Urinary bladder (tissue), 4 donors: Measurements from ENCODE around the gene MTIF3. TPM values are rescaled to one million over a fixed set of nuclear protein-coding genes. Genes with fewer than 3 reads are reported as not detected.

ENCODE experiments used
- DNase-seq: peaks from one replicate; pipeline ENCODE4 v3.0.0-alpha.2; 2015; ENCODE audit errors: extremely low spot score
- H3K27ac ChIP-seq: one replicate; pipeline ENCODE4 v1.5.1; 2013; ENCODE audit warnings: low read depth, mild to moderate bottlenecking, moderate library complexity
- H3K36me3 ChIP-seq: one replicate; pipeline ENCODE4 v1.6.1; 2013; ENCODE audit warnings: mild to moderate bottlenecking, moderate library complexity; ENCODE audit not compliant: insufficient read depth
- H3K4me1 ChIP-seq: one replicate; pipeline ENCODE4 v1.6.1; 2013; ENCODE audit warnings: mild to moderate bottlenecking, moderate library complexity; ENCODE audit not compliant: insufficient read depth
- H3K4me3 ChIP-seq: one replicate; pipeline ENCODE4 v1.5.1; 2013; ENCODE audit warnings: low read depth, low read length
- WGBS: extraction: QIAGEN DNeasy Blood & Tissue Kit; methylation state at CpG from one replicate; pipeline ENCODE4 v1.1.7; 2013; 5-methylcytosine and 5-hydroxymethylcytosine counted together
- polyA plus RNA-seq: library from polyadenylated mRNA; stranded (reverse); fragments of 200-250 nt; gene quantifications from one replicate; pipeline ENCODE4 v1.2.3, GENCODE V29; 2013
- total RNA-seq: library from RNA; depleted of rRNA; stranded (reverse); fragments of >200 nt; gene quantifications from one replicate; pipeline ENCODE4 v1.2.3, GENCODE V29; 2014
- donor health status: healthy with polysubstance abuse.
- donor health status: healthy.

The MTIF3 gene
- total and polyA plus RNA-seq, 2 donors: 51.1 to 54.6 TPM

- Histone ChIP-seq H3K4me1 (no peaks in the 10 kb centered on the region), H3K27ac (no peak overlapping the region), H3K4me3 (no peak overlapping the region), H3K36me3 (no peaks in the 10 kb centered on the region)
- 92% methylated on average over 13 of the region's 13 CpGs for WGBS
- DNase-seq: no peak
Measured at GRCh38 chr13:27474751-27475268, 24.4 kb upstream of the MTIF3 start.

DNA sequence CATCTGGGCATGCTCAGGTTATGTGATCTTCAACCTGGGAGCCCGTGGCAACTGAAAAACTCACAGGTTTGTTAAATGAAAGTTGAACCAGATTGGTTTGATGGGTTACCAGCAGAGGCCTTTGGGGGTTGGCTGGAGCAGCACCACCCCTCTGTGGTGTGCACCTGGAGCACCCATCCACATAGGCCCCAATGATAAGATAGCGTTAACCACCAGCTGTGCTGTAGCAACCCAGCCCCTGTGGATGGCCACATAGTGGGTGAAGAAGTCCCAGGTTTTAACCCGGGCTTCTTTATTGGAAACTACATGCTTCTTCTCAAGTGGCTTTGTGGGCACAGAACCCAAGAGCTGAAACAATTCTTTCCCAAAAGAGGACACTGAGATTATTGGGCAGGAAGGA, 22.6 kb upstream of the MTIF3 start:
- Histone ChIP-seq H3K36me3 (no peaks in the 10 kb centered on the region), H3K4me1 (no peaks in the 10 kb centered on the region), H3K27ac (no peak overlapping the region), H3K4me3 (no peak overlapping the region)
- DNase-seq: no peak
- WGBS: 84% methylated on average over 3 of the region's 3 CpGs

DNA sequence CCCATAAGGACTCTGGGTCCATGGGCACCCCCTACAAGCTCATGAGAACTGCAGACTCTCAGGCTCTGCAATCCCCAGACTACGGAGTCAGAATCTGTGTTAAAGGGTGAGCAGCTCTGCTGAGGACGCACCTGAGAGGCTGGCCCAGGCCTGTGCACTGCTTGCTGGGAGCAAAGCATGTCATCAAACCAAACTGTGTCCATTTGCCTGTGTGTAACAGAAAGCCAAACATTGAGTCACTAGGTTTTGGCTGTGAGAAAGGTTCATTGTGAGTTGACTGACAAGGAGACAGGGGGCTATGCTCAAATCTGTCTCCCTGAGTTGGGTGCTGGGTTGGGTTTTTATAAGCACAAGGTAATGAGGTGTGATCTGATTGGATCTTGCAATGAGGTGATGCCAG, 22.1 kb upstream of the MTIF3 start:
- Histone ChIP-seq H3K4me1 (no peaks in the 10 kb centered on the region), H3K27ac (no peak overlapping the region), H3K4me3 (no peak overlapping the region), H3K36me3 (no peaks in the 10 kb centered on the region)
- no peak for DNase-seq
- 74% methylated on average over 2 of the region's 2 CpGs for WGBS

DNA sequence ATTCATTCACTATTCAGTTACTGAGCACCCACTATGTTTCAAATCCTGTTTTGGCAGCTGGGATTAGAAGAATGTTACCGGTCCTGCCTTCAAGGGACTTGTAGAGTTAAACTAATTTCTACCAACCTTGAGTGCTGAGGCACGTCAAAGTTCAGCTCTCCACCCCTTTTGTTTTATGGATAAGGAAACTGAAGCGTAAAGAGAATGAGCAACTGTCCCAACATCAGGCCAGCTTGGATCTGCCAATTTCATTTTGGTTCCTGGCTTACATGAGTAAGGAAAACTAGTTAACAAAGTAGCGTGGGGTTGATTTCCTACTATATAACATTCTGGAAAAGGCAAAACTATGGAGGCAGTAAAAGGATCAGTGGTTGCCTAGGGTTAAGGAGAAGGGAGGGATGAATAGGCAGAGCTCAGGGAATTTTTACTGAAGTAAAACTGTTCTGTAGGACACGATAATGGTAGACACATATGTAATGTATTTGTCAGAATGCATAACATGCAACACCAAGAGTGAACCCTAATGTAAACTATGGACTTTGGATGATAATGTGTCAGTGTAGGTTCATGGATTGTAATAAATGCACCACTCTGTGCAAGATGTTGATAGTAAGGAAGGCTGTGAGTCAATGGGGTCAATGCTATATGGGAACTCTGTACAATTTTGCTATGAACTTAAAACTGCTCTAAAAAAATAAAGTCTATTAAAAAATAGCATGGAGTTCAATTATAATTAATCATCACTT, 19.9 kb upstream of the MTIF3 start:
- no peaks in the 10 kb centered on the region for H3K36me3 ChIP-seq
- H3K4me1 ChIP-seq: no peaks in the 10 kb centered on the region
- H3K4me3 ChIP-seq: no peak overlapping the region
- no peak overlapping the region for H3K27ac ChIP-seq
- 58% methylated on average over 5 of the region's 5 CpGs for WGBS
- no peak for DNase-seq

- H3K36me3 ChIP-seq: no peaks in the 10 kb centered on the region
- 25% methylated on average over 3 of the region's 3 CpGs for WGBS
- no peaks in the 10 kb centered on the region for H3K4me1 ChIP-seq
- DNase-seq: no peak
- H3K27ac ChIP-seq: no peak overlapping the region
- no peak overlapping the region for H3K4me3 ChIP-seq
Measured at GRCh38 chr13:27466513-27466912, 16.1 kb upstream of the MTIF3 start.

- WGBS: 57% methylated on average over 5 of the region's 5 CpGs
- H3K27ac ChIP-seq: no peak overlapping the region
- no peak for DNase-seq
Measured at GRCh38 chr13:27465611-27466010, 15.2 kb upstream of the MTIF3 start.

DNA sequence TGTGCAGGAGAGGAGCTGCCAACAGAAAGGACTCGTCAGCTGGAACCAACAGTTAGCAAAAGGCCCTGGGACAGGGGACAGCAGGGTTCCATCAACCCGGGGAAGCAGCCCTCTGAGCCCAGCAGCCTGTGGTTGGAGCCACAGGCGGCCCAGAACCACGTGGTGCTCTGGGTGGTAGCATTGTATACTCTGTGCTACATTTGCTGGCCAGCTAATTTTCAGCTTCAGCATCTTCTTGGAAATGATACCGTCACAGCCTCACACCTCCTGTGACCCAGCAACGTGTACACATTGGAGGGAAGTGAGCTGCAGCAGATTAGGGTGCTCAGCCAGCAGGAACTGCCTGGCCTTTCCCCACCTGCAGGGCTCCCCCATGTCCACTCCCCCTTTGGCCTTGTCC, 13.1 kb upstream of the MTIF3 start:
- no peak overlapping the region for H3K27ac ChIP-seq

More at GRCh38 chr13:27465611-27466010, 15.2 kb upstream of the MTIF3 start:
- Histone ChIP-seq H3K36me3 (no peaks in the 10 kb centered on the region), H3K4me3 (no peak overlapping the region), H3K4me1 (no peaks in the 10 kb centered on the region)

DNA sequence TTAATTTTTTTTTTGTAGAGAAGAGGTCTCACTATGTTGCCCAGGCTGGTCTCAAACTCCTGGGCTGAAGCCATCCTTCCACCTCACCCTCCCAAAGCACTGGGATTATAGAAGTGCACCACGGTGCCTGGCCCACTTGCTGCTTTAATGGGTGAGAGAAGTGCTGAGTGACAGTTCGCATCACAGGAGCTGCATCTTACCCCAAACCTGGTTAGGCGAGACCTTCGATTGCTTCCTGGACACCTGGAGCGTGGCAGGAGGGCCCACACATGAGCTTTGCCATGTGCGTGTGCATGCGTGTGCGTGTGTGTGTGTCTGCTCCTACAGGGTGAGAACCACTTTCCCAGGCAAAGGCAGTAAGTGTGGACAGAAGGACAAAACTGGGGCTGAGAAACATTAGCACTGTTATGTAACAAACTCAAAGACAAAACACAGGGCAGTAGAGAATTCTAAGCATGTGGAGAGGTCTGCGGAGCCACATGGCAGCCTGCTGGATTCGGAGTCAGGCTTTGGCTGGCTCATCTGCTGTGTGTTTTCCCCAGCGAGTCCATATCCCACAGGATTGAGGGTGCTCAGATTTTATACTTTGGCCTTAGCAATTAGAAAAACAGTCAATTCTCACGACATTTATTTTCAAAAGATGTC, 11.7 kb upstream of the MTIF3 start:
- 70% methylated on average over 12 of the region's 12 CpGs for WGBS
- no peaks in the 10 kb centered on the region for H3K36me3 ChIP-seq

More for the DNA sequence above, 13.1 kb upstream of the MTIF3 start:
- no peak for DNase-seq
- WGBS: 70% methylated on average over 6 of the region's 6 CpGs
- H3K36me3 ChIP-seq: no peaks in the 10 kb centered on the region
- no peak overlapping the region for H3K4me3 ChIP-seq
- H3K4me1 ChIP-seq: no peaks in the 10 kb centered on the region

GRCh38 chr13:27455331-27455855, 5.0 kb upstream of the MTIF3 start:
- H3K36me3 ChIP-seq: no peaks in the 10 kb centered on the region
- no peak overlapping the region for H3K27ac ChIP-seq
- no peaks in the 10 kb centered on the region for H3K4me1 ChIP-seq
- 25% methylated on average over 5 of the region's 5 CpGs for WGBS
- no peak for DNase-seq
- no peak overlapping the region for H3K4me3 ChIP-seq

More for the DNA sequence above, 11.7 kb upstream of the MTIF3 start:
- no peak overlapping the region for H3K4me3 ChIP-seq
- no peaks in the 10 kb centered on the region for H3K4me1 ChIP-seq
- no peak overlapping the region for H3K27ac ChIP-seq
- DNase-seq: no peak

DNA sequence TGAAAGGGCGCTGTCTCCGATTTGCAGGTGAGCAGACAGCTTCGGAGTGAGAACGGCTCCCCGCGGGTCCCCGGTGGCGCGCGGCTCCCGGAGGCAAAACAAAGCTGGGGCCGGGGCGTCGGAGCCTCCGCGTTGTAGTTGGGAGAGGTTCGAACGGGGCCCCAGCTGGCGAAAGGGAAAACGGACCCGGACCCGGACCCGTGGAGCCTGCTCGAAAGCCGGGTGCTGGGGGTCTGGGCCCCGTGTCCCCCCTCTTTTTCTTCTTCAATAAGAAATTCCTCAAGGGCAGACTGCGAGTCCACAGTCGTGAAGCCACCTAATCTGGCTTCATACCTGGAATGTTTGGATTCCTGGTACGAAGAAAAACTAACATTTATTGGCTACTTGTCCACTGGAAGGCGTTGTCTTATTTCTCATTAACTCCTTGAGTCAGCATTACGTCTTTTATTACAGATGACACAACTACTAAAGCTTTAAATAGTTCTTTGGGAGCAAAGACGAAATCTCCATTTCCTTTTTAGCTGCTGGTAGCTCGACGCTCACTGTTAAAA, 632 bp upstream of the MTIF3 start:
- peaks cover 2% of the 10 kb centered on the region for H3K4me1 ChIP-seq
- H3K36me3 ChIP-seq: no peaks in the 10 kb centered on the region
- peak overlapping the region; percentile 95 for H3K27ac ChIP-seq
- WGBS: under 1% methylated on average over 34 of the region's 34 CpGs
- H3K4me3 ChIP-seq: peak overlapping the region; percentile 76
- DNase-seq: peak; percentile 42

DNA sequence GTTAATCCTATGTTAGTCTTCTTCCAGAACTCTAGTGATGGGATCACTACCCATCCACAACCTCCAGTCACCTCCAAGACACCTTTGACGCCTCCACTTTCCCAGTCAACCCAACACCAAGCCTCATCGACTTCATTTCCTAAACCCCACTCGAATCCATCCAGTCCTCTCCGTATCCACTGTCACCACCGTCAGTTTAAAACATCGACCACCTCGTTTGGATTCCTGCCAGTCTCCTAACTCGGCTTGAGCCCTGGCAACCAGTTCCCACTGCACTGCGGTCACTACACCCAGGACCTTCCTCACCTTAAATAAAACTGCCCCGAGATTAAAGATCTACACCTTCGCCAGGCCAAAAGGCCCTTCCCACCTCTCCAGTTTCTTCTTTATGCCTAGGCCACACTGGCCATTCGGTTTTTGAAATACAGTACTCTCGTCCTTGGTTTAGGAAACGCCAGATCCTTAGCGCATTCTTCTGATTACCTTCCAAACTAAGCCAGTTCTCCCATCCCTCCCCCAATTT, 1.2 kb downstream of the MTIF3 start:
- Histone ChIP-seq H3K4me1 (peaks cover 2% of the 10 kb centered on the region), H3K27ac (peak overlapping the region; percentile 96), H3K4me3 (peak overlapping the region; percentile 76), H3K36me3 (no peaks in the 10 kb centered on the region)
- DNase-seq: no peak
- WGBS: 50% methylated on average over 15 of the region's 15 CpGs

DNA sequence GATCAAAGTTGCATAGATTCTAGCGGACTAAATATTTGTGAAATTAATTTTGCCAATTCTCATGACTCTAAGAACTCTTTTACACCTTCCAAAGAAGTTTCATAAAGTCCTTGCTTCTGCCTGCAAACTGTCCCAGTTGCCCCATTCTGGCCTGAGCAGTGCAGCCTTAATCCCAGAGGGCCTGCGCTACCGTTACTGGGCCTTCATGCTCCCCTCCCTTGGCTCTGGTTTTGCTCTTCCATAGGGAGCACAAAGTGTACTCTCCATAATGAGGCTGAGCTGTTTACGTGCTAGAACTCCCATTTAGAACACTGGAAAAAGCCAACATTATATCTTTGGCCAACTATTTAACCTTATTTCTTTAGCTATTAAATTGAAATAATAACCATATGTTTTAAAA, 2.1 kb downstream of the MTIF3 start:
- Histone ChIP-seq H3K4me3 (no peak overlapping the region), H3K36me3 (no peaks in the 10 kb centered on the region), H3K27ac (no peak overlapping the region), H3K4me1 (peaks cover 2% of the 10 kb centered on the region)
- DNase-seq: no peak
- 85% methylated on average over 4 of the region's 4 CpGs for WGBS

GRCh38 chr13:27446986-27447583, 3.3 kb downstream of the MTIF3 start:
- H3K27ac ChIP-seq: no peak overlapping the region
- 63% methylated on average over 7 of the region's 7 CpGs for WGBS
- DNase-seq: no peak
- no peak overlapping the region for H3K4me3 ChIP-seq
- H3K4me1 ChIP-seq: peaks cover 2% of the 10 kb centered on the region
- no peaks in the 10 kb centered on the region for H3K36me3 ChIP-seq
